Fibroblast of lung (primary cell): Measurements from ENCODE around the gene E2F6. TPM values are rescaled to one million over a fixed set of nuclear protein-coding genes. Genes with fewer than 3 reads are reported as not detected.
A peak's percentile ranks its signal among the peaks of the same experiment; 100 is the strongest.

ENCODE experiments used
- DNase-seq, 2 donors: peaks; one replicate each; pipeline versions ENCODE4 v3.0.0 to v3.0.0-alpha.2; 2010; ENCODE audit warnings: low read depth in 2 of 2
- H2AFZ ChIP-seq: 2 replicates; pipeline ENCODE4 v1.5.1; 2012; ENCODE audit warnings: low read length, control low read depth, inconsistent platforms
- H3K27ac ChIP-seq: 2 replicates; pipeline ENCODE4 v1.5.1; 2011; ENCODE audit warnings: low read length, control low read depth; ENCODE audit not compliant: insufficient read depth
- H3K27me3 ChIP-seq: 2 replicates; pipeline ENCODE4 v1.5.1; 2011; ENCODE audit warnings: mild to moderate bottlenecking, low read length; ENCODE audit not compliant: control insufficient read depth, insufficient read depth
- H3K36me3 ChIP-seq: 2 replicates; pipeline ENCODE4 v1.5.1; 2011; ENCODE audit warnings: low read length; ENCODE audit not compliant: control insufficient read depth, insufficient read depth
- H3K4me1 ChIP-seq: 2 replicates; pipeline ENCODE4 v1.5.1; 2011; ENCODE audit warnings: low read length; ENCODE audit not compliant: control insufficient read depth, insufficient read depth; ENCODE audit errors: extremely low read depth
- H3K4me2 ChIP-seq: 2 replicates; pipeline ENCODE4 v1.5.1; 2011; ENCODE audit warnings: low read length, control low read depth; ENCODE audit not compliant: insufficient read depth; ENCODE audit errors: extremely low read depth
- H3K4me3 ChIP-seq, 4 experiments: fragments of 200-600 bp in 1 of 4; sonication (generic) in 1 of 4; replicated peaks in 1 of 4; 2 replicates each; pipeline ENCODE4 v1.5.1; 2011 to 2016; ENCODE audit warnings: low read length in 4 of 4, low read depth in 3 of 4, mild to moderate bottlenecking in 3 of 4, control low read depth in 2 of 4, inconsistent platforms in 1 of 4, mixed read lengths in 1 of 4; ENCODE audit not compliant: insufficient read depth in 1 of 4; ENCODE audit errors: control extremely low read depth in 1 of 4
- H3K79me2 ChIP-seq: 2 replicates; pipeline ENCODE4 v1.5.1; 2012; ENCODE audit warnings: mild to moderate bottlenecking, low read length, inconsistent platforms; ENCODE audit not compliant: control insufficient read depth, insufficient read depth
- H3K9ac ChIP-seq: 2 replicates; pipeline ENCODE4 v1.5.1; 2011; ENCODE audit warnings: mild to moderate bottlenecking, low read length, control low read depth; ENCODE audit not compliant: insufficient read depth
- H3K9me3 ChIP-seq: 2 replicates; pipeline ENCODE4 v1.5.1; 2012; ENCODE audit warnings: low read depth, low read length; ENCODE audit not compliant: control insufficient read depth, insufficient read depth
- H4K20me1 ChIP-seq: 2 replicates; pipeline ENCODE4 v1.5.1; 2011; ENCODE audit warnings: low read length; ENCODE audit not compliant: control insufficient read depth, insufficient read depth; ENCODE audit errors: extremely low read depth
- CTCF ChIP-seq, 2 donors: IDR thresholded peaks in 1 of 2; conservative IDR thresholded peaks in 1 of 2; 1 replicate in 1 of 2; 2 replicates in 1 of 2; pipeline ENCODE4 v1.5.1; 2011 to 2012; ENCODE audit warnings: low read length in 2 of 2, control low read depth in 1 of 2, inconsistent platforms in 1 of 2, low read depth in 1 of 2, mild to moderate bottlenecking in 1 of 2
- EZH2 ChIP-seq: IDR thresholded peaks from 2 replicates; pipeline ENCODE4 v1.5.1; 2012; ENCODE audit warnings: low read length, control low read depth, mild to moderate bottlenecking; ENCODE audit errors: missing control alignments
- polyA plus RNA-seq, 2 donors: library from polyadenylated mRNA; depleted of rRNA in 1 of 2; stranded (reverse) in 1 of 2; unstranded in 1 of 2; fragments of >200 nt; gene quantifications; 2 replicates each; pipeline ENCODE4 v1.2.1, GENCODE V29; 2011 to 2012; ENCODE audit warnings: missing spikeins in 1 of 2
- total RNA-seq: library from RNA; depleted of rRNA; stranded (reverse); fragments of >200 nt; gene quantifications from 2 replicates; pipeline ENCODE4 v1.2.1, GENCODE V29; 2014

Gene E2F6
- total and polyA plus RNA-seq, 2 donors (not counting 1 experiment from before 2014, with no cell fraction given) = 10.2 to 13.0 TPM

- Histone ChIP-seq H2AFZ (no peak overlapping the region), H3K27ac (no peak overlapping the region), H3K36me3 (peaks cover 3% of the 10 kb centered on the region), H3K27me3 (peaks cover 4% of the 10 kb centered on the region), H3K4me2 (no peak overlapping the region), H3K79me2 (peaks cover 24% of the 10 kb centered on the region), H3K9ac (no peak overlapping the region), H4K20me1 (no peaks in the 10 kb centered on the region), H3K4me1 (no peaks in the 10 kb centered on the region), H3K9me3 (no peaks in the 10 kb centered on the region), H3K4me3 (no peak overlapping the region)
- no peak for DNase-seq
- no peak for TF ChIP-seq CTCF (conservative IDR thresholded peaks at IDR 0.05 in 1 of 2, IDR thresholded peaks at IDR 0.05 in 1 of 2; ENCODE audit: low read depth in 1 of 2, low read length in 2 of 2)
- no peak for TF ChIP-seq EZH2
Observed at GRCh38 chr2:11467749-11468148, 1.8 kb upstream of the E2F6 start.

GRCh38 chr2:11467129-11467649 lies 1.2 kb upstream of the E2F6 start:
- H3K27ac ChIP-seq = no peak overlapping the region
- no peaks in the 10 kb centered on the region for H3K9me3 ChIP-seq
- no peak overlapping the region for H3K4me3 ChIP-seq
- no peaks in the 10 kb centered on the region for H3K4me1 ChIP-seq
- TF ChIP-seq EZH2 (no peak), CTCF (conservative IDR thresholded peaks at IDR 0.05 in 1 of 2, IDR thresholded peaks at IDR 0.05 in 1 of 2; ENCODE audit: low read depth in 1 of 2, low read length in 2 of 2) (no peak)
- peaks cover 3% of the 10 kb centered on the region for H3K27me3 ChIP-seq
- no peaks in the 10 kb centered on the region for H4K20me1 ChIP-seq
- H3K9ac ChIP-seq = no peak overlapping the region
- H3K4me2 ChIP-seq = no peak overlapping the region
- peaks cover 5% of the 10 kb centered on the region for H3K36me3 ChIP-seq
- no peak for DNase-seq
- no peak overlapping the region for H2AFZ ChIP-seq
- H3K79me2 ChIP-seq = peaks cover 29% of the 10 kb centered on the region

- Histone ChIP-seq H3K79me2 (peaks cover 36% of the 10 kb centered on the region), H3K4me1 (no peaks in the 10 kb centered on the region), H3K27me3 (no peaks in the 10 kb centered on the region), H3K9ac (no peak overlapping the region), H3K4me2 (peak overlapping the region; percentile 76), H3K4me3 (peak overlapping the region; percentile 39 to 69 (median 60)), H3K9me3 (no peaks in the 10 kb centered on the region), H2AFZ (peak overlapping the region; percentile 33), H4K20me1 (peaks cover 2% of the 10 kb centered on the region), H3K36me3 (peaks cover 5% of the 10 kb centered on the region), H3K27ac (no peak overlapping the region)
- TF ChIP-seq CTCF (conservative IDR thresholded peaks at IDR 0.05 in 1 of 2, IDR thresholded peaks at IDR 0.05 in 1 of 2; ENCODE audit: low read depth in 1 of 2, low read length in 2 of 2) = no peak
- TF ChIP-seq EZH2 = no peak
- DNase-seq = no peak
Observed at GRCh38 chr2:11466307-11467128, 557 bp upstream of the E2F6 start.
